ENCODE results near the gene MARCKS.

DNA sequence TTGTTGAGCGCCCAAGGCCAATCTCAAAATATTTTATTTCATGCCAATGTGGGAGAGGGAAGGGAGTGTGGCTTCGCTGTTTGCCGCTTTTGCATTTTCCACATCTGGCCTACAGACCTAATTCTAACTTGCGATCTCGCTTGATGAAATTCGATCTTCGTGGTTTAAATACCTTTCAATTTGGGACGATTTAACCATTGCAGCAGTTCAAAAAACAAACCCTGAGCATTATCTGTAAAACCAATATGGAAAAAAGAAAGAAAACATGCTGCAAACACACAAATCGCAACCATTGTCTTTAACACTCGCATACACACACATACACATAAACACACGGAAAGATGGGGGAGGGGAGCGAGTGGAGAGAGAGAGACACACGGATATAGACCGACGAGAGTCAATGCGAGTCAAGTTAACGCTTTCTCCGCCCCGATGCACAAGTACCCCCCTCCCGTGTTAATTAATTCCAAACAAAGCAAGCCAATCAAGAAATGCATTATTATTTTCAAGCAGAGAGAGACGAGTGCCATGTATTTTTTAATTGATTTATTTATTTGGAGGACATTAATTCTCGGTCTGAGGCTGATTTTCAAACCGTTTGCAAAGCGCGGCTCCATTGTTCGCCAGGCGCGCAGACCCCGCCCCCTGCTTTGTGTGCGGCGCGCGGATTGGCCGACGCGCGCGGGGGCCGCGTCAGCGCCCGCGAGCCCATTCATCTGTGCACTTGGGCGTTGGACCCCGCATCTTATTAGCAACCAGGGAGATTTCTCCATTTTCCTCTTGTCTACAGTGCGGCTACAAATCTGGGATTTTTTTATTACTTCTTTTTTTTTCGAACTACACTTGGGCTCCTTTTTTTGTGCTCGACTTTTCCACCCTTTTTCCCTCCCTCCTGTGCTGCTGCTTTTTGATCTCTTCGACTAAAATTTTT, at the start of gene MARCKS:
- TF ChIP-seq POLR2AphosphoS5 (IDR thresholded peaks at IDR 0.05; ENCODE audit: borderline replicate concordance, low read depth, low read length): peak; percentile 78
- TF ChIP-seq EZH2 (IDR thresholded peaks at IDR 0.05): no peak

Data from SK-N-MC (cell line).